Progenitor cell of endocrine pancreas (in vitro differentiated cells): ENCODE results near the gene LAGE3. TPM values are rescaled to one million over a fixed set of nuclear protein-coding genes. Genes with fewer than 3 reads are reported as not detected.

Experiments
- DNase-seq: peaks from one replicate; pipeline ENCODE4 v3.0.0; 2021; ENCODE audit warnings: low spot score; ENCODE audit not compliant: unreplicated experiment
- H3K27ac Mint-ChIP-seq: 2 replicates; pipeline ENCODE4 v1.8.0; 2021; ENCODE audit warnings: mild to moderate bottlenecking, moderate library complexity, mixed read lengths
- H3K27me3 Mint-ChIP-seq: 2 replicates; pipeline ENCODE4 v1.8.0; 2021; ENCODE audit warnings: mixed read lengths
- H3K36me3 Mint-ChIP-seq: 2 replicates; pipeline ENCODE4 v1.8.0; 2022; ENCODE audit warnings: mixed read lengths; ENCODE audit not compliant: insufficient read depth
- H3K4me1 Mint-ChIP-seq: 2 replicates; pipeline ENCODE4 v1.8.0; 2021; ENCODE audit warnings: low read depth, mixed read lengths
- H3K4me3 Mint-ChIP-seq: 2 replicates; pipeline ENCODE4 v1.8.0; 2021; ENCODE audit warnings: low read depth, mild to moderate bottlenecking, moderate library complexity, mixed read lengths
- H3K9me3 Mint-ChIP-seq: 2 replicates; pipeline ENCODE4 v1.8.0; 2021; ENCODE audit warnings: low read depth, mixed read lengths
- microRNA-seq: library from miRNA; unstranded; fragments of <30 nt; microRNA quantifications from one replicate; pipeline ENCODE4 v1.1.0, GENCODE V29; 2020; ENCODE audit warnings: borderline number of aligned reads; ENCODE audit not compliant: unreplicated experiment
- total RNA-seq: library from RNA; stranded (reverse); gene quantifications from 2 replicates; pipeline ENCODE4 v1.2.1, GENCODE V29; 2021
- TF ChIP-seq, protein P1 (sequence below): fragments of 200-600 bp; sonication (generic); IDR thresholded peaks from one replicate; pipeline ENCODE4 v1.5.0; 2021; ENCODE audit warnings: antibody characterized with exemption, mild to moderate bottlenecking; ENCODE audit not compliant: unreplicated experiment

The LAGE3 gene
- total RNA-seq, 1 donor from 2014 or later = 13.5 TPM

DNA sequence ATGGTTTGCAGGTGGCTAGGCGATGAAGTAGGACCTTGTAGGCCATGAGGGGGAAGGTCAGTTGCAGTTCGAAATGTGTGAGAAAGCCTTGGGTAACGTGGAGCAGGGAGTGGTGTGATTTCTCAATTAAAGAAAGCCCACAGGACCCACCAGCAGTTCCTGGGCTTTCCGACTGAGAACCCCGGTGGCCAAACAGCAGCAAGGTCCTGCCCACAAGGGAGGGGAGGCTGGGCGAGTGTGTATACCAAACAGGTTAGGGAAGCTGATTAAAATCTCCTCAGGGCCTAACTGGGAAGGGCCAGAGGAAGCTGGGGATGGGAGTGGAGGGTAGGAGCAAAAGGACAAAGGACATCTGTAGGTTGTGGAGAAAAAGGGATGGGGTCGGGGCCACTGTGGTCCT, 48.2 kb downstream of the LAGE3 start:
- Mint-ChIP-seq H3K9me3 (peaks cover 8% of the 10 kb centered on the region), H3K27ac (no peak overlapping the region), H3K4me3 (no peak overlapping the region), H3K27me3 (no peaks in the 10 kb centered on the region), H3K4me1 (peaks cover 16% of the 10 kb centered on the region), H3K36me3 (peaks cover 9% of the 10 kb centered on the region)
- DNase-seq = no peak
- TF ChIP-seq, protein P1, sequence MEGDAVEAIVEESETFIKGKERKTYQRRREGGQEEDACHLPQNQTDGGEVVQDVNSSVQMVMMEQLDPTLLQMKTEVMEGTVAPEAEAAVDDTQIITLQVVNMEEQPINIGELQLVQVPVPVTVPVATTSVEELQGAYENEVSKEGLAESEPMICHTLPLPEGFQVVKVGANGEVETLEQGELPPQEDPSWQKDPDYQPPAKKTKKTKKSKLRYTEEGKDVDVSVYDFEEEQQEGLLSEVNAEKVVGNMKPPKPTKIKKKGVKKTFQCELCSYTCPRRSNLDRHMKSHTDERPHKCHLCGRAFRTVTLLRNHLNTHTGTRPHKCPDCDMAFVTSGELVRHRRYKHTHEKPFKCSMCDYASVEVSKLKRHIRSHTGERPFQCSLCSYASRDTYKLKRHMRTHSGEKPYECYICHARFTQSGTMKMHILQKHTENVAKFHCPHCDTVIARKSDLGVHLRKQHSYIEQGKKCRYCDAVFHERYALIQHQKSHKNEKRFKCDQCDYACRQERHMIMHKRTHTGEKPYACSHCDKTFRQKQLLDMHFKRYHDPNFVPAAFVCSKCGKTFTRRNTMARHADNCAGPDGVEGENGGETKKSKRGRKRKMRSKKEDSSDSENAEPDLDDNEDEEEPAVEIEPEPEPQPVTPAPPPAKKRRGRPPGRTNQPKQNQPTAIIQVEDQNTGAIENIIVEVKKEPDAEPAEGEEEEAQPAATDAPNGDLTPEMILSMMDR = no peak

DNA sequence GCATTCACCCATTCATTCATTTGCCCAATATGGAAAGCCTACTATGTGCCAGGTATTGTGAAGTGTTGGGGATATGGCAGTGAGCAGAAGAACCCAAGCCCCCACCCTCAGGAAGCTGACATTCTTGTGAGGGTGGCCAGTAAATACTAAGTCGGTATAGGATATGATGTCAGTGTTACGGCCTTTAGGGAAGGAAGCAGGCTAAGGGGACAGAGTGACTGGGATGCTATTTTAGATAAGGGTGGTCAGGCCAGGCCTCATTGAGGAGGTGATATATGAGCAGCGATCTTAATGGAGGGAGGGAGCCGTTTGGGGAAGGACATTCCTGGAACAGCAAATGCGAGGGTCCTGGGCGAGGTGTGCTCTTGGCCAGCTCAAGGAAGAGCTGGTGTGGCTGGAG, 48.6 kb downstream of the LAGE3 start:
- Mint-ChIP-seq H3K4me3 (no peak overlapping the region), H3K27ac (no peak overlapping the region), H3K4me1 (peaks cover 16% of the 10 kb centered on the region), H3K27me3 (no peaks in the 10 kb centered on the region), H3K36me3 (peaks cover 9% of the 10 kb centered on the region), H3K9me3 (peaks cover 8% of the 10 kb centered on the region)
- DNase-seq = no peak
- TF ChIP-seq, protein P1 = no peak

DNA sequence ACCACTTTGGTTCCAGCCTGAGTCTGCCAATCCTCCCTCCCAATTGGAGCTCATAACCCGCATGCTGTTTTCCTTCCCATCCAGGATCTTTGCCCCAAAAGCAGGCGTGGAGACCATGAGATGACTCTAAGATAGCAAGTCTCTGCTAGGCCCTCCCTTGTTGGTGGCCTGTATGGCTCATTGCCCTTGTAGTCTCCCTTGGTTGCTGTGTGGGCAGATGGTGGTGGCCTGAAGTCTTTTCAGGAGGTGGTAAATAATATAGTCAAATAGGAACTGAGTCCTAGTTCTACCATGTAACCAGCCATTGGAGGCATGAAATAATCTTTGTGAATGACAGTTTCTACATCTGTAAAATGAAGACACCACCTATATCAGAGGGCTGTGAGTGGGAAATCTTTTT, 49.4 kb downstream of the LAGE3 start:
- H3K36me3 Mint-ChIP-seq = peaks cover 9% of the 10 kb centered on the region
- peaks cover 16% of the 10 kb centered on the region for H3K4me1 Mint-ChIP-seq
- peak overlapping the region; percentile 74 for H3K4me3 Mint-ChIP-seq
- no peaks in the 10 kb centered on the region for H3K27me3 Mint-ChIP-seq
- DNase-seq = no peak
- peaks cover 8% of the 10 kb centered on the region for H3K9me3 Mint-ChIP-seq
- TF ChIP-seq, protein P1 = no peak
- no peak overlapping the region for H3K27ac Mint-ChIP-seq

DNA sequence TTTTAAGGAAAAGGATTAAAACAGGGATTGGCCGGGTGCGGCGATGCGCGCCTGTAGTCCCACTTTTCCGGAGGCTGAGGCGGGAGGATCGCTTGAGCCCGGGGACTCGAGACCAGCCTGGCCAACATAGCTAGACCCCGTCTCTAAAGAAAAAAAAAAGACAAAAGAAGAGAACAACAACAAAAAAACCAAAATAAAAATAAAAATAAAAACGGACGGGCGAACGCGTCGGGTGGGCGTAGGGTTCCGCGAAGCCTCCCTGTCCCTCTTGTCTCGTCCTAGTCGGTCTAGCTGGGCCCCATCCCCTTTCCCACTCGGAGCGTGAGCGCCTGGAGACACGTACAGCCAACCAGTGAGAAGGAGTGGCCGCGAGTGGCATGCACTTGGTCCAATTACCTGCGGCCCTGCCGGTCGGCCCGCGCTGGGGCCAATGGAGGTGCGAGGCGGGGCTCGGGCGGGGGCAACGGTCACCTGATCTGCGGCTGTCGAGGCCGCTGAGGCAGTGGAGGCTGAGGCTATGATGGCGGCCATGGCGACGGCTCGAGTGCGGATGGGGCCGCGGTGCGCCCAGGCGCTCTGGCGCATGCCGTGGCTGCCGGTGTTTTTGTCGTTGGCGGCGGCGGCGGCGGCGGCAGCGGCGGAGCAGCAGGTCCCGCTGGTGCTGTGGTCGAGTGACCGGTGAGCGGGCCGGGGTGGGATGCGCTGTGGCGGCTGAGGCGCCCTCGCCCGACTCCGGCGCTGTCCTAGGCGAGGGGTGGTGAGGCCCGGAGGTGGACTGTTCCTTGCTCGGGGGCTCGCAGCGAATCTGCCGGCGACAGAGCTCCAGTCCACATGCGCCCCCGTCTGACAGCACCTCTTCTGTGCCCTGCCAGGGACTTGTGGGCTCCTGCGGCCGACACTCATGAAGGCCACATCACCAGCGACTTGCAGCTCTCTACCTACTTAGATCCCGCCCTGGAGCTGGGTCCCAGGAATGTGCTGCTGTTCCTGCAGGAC, 50.6 kb downstream of the LAGE3 start, which contains the start of gene ATP6AP1:
Gene ATP6AP1, plus strand, starts transcription at position 502 of the 996 bp plus-strand sequence. Its CDS starts 16 bp downstream, at position 518.
- no peaks in the 10 kb centered on the region for H3K27me3 Mint-ChIP-seq
- DNase-seq = peak; percentile 80
- H3K4me1 Mint-ChIP-seq = peaks cover 16% of the 10 kb centered on the region
- peaks cover 9% of the 10 kb centered on the region for H3K36me3 Mint-ChIP-seq
- H3K27ac Mint-ChIP-seq = peak within 1 kb of the TSS; percentile 49
- TF ChIP-seq, protein P1 = no peak
- H3K9me3 Mint-ChIP-seq = peaks cover 12% of the 10 kb centered on the region
- peak within 1 kb of the TSS; percentile 74 for H3K4me3 Mint-ChIP-seq

Small RNAs within 50 kb of the gene (microRNA-seq; reads per million reads assigned to microRNA genes)
- gene MIR6858 = 9.6 reads per million, percentile 16 among the genes with 10 or more reads in this experiment

Other genes starting within 250 kb of the LAGE3 start
- not detected in 2 replicates for gene OPN1MW3, start 221.7 kb downstream of the LAGE3 start, total RNA-seq
- not detected in 2 replicates for gene TEX28, start 184.2 kb downstream of the LAGE3 start, total RNA-seq
- not detected in 2 replicates for gene TKTL1, start 183.5 kb downstream of the LAGE3 start, total RNA-seq
- 765 and 777 TPM in 2 replicates for gene FLNA, start 104.6 kb downstream of the LAGE3 start, total RNA-seq
- 42.5 and 45.9 TPM in 2 replicates for gene EMD, start 100.0 kb downstream of the LAGE3 start, total RNA-seq
- gene RPL10, start 80.9 kb downstream of the LAGE3 start, total RNA-seq = 2,364 and 2,443 TPM in 2 replicates
- gene DNASE1L1, start 70.0 kb downstream of the LAGE3 start, total RNA-seq = 12.7 and 14.3 TPM in 2 replicates
- gene TAFAZZIN, start 67.7 kb downstream of the LAGE3 start, total RNA-seq = 34.5 and 38.4 TPM in 2 replicates
- 82.1 and 87.5 TPM in 2 replicates for gene ATP6AP1, start 50.6 kb downstream of the LAGE3 start, total RNA-seq
- gene GDI1, start 42.1 kb downstream of the LAGE3 start, total RNA-seq = 149 and 151 TPM in 2 replicates
- gene FAM50A, start 35.1 kb downstream of the LAGE3 start, total RNA-seq = 65.8 and 66.7 TPM in 2 replicates
- gene PLXNA3, start 21.0 kb downstream of the LAGE3 start, total RNA-seq = 135 and 148 TPM in 2 replicates
- 17.7 and 20.0 TPM in 2 replicates for gene UBL4A, start 7.3 kb upstream of the LAGE3 start, total RNA-seq
- gene SLC10A3, start 11.3 kb upstream of the LAGE3 start, total RNA-seq = 10.4 and 10.9 TPM in 2 replicates
- 29.5 and 34.3 TPM in 2 replicates for gene FAM3A, start 37.0 kb upstream of the LAGE3 start, total RNA-seq
- gene G6PD, start 67.6 kb upstream of the LAGE3 start, total RNA-seq = 47.7 and 55.1 TPM in 2 replicates
- gene IKBKG, start 68.3 kb upstream of the LAGE3 start, total RNA-seq = 16.7 and 19.1 TPM in 2 replicates
- not detected in 2 replicates for gene CTAG1A, start 105.9 kb upstream of the LAGE3 start, total RNA-seq
- not detected in 2 replicates for gene CTAG1B, start 140.0 kb upstream of the LAGE3 start, total RNA-seq
- not detected in 2 replicates for gene CTAG2, start 174.3 kb upstream of the LAGE3 start, total RNA-seq